EL (cell line): Measurements from ENCODE around the gene IFT20.

Experiments
- DNase-seq: peaks from one replicate; pipeline ENCODE4 v3.0.0-alpha.2; 2016

The IFT20 gene

GRCh38 chr17:28335201-28335958 is at the start of gene IFT20, which contains the start of gene TNFAIP1:
TSS of gene IFT20 (minus strand) at chr17:28335472. CDS start at chr17:28331985, 3,487 bp downstream.
TSS of gene TNFAIP1 (plus strand) at chr17:28335761. CDS start at chr17:28339522, 3,761 bp downstream.
- DNase-seq, result peak; percentile 100

GRCh38 chr17:28385037-28385400 is 49.7 kb upstream of the IFT20 start:
- DNase-seq, result no peak

- no peak for DNase-seq
Observed at GRCh38 chr17:28384281-28385036, 49.2 kb upstream of the IFT20 start.

GRCh38 chr17:28381141-28381825 is 46.0 kb upstream of the IFT20 start:
- no peak for DNase-seq

GRCh38 chr17:28379814-28380801 is 44.8 kb upstream of the IFT20 start:
- DNase-seq, result peak; percentile 99

GRCh38 chr17:28372945-28373274 is 37.6 kb upstream of the IFT20 start:
- DNase-seq, result no peak

GRCh38 chr17:28372203-28372944 is 37.1 kb upstream of the IFT20 start:
- DNase-seq, result peak; percentile 46

GRCh38 chr17:28371245-28372202 is 36.3 kb upstream of the IFT20 start, which contains the start of gene SARM1:
TSS of gene SARM1 (plus strand) at chr17:28371694. CDS start at chr17:28372033, 339 bp downstream.
- peak; percentile 96 for DNase-seq

- no peak for DNase-seq
Observed at GRCh38 chr17:28370744-28371103, 35.5 kb upstream of the IFT20 start.

GRCh38 chr17:28370035-28370743 is 34.9 kb upstream of the IFT20 start, which contains the start of gene VTN:
TSS of gene VTN (minus strand) at chr17:28370307. CDS start at chr17:28370203, 104 bp downstream.
- peak; percentile 77 for DNase-seq

GRCh38 chr17:28369684-28370034 is 34.4 kb upstream of the IFT20 start:
- DNase-seq, result no peak

- no peak for DNase-seq
Observed at GRCh38 chr17:28368915-28369683, 33.8 kb upstream of the IFT20 start.

- no peak for DNase-seq
Observed at GRCh38 chr17:28368306-28368831, 33.1 kb upstream of the IFT20 start.

- DNase-seq, result no peak
Observed at GRCh38 chr17:28367641-28368305, 32.5 kb upstream of the IFT20 start.

- DNase-seq, result no peak
Observed at GRCh38 chr17:28366605-28367004, 31.3 kb upstream of the IFT20 start.

- no peak for DNase-seq
Observed at GRCh38 chr17:28365487-28365886, 30.2 kb upstream of the IFT20 start.

- no peak for DNase-seq
Observed at GRCh38 chr17:28364665-28365363, 29.5 kb upstream of the IFT20 start, which contains the start of gene SEBOX. TSS of gene SEBOX (minus strand) at chr17:28365199. CDS start at chr17:28365151, 48 bp downstream.
